Activated gamma-delta T cell treated with Interleukin-2 at 50 U/mL for 16 hours (primary cell): ENCODE data around the gene C1QL2.

Experiments used
- DNase-seq: peaks from one replicate; pipeline ENCODE4 v3.0.0-alpha.2; 2020

C1QL2 gene

DNA sequence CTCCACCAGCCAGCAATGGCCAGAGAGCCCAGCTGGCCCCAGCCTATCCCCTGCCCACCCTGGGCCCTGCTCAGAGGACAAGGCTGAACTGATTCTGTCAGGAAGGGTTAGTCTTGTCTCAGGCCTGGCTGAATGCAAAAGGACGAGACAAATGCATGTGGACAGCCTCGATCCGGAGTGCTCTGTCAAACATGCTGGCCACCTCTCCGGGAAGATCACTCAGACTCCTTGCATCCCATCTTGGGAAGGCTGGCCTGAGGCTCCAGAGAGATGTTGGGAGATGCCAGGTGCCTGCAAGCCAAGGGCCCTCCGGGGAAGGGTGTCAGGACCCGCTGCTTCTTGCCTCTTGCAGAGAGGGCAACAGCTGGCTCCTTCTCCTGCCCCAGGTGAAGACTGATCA lies 20.2 kb upstream of the C1QL2 start:
- no peak for DNase-seq

DNA sequence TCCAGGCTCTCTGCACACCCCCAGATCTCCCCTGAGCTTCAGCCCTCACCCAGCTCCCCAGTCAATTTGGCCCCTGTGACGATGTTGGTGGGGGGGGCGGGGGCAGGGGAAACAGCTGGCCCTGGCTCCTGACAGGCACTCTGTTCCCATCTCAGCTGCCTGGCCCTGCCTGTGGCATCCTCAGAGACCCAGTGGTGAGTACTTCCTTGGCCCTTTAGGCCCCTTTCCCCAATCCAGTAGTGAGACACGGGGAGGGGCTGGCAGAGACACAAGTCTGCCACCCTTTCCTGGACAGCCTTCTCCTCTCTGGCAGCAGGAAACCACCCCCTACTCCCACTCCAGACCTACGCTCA lies 19.3 kb upstream of the C1QL2 start:
- no peak for DNase-seq

DNA sequence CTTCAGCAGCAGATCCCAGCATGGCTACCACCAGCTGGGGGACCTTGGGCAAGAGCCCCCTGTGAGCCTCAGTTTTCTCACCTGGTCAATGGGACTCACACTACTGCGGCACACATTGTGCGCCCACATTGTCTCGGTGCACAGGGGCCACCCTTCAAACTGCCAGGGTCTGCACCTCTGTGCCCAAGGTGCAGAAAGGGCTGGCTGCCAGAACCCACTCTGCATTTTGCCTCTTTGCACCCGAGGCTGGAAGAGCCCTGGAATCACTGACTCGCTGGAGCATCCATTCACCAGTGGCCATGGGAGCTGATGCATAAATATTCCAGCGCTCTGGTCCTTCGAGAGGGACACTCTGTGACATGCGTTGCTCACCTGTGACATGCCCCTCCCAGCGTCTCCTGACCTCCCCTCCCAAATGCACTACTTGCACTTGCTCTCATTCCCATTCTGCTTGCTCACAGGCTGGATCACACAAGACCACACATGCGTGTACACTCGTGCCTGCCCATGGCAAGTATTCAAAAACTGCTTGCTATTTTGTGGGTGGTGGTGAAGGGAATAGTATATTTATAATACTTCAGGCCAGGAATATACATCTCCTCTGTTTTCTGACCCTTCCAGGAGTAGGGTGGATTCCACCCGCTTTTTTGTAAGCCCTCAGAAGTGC lies 18.8 kb upstream of the C1QL2 start:
- no peak for DNase-seq

DNA sequence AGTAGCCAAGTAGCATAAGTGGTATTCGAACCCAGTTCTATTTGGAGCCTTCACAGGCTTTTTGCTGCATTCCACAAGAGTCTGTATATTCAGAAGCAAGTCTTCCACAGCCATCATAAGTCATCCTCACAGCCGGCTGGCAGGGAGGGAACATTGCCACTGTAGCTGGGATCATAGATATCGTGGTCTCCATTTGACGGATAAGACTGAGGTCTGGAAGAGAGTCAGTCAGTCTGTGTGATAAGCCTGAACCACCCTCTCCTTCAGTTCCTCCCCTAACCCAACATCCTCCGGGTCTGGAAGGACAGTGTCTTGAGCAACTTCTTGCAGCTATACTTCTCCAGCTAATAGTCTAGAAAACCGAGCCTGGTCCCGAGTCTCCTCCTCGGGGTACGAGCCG lies 17.0 kb upstream of the C1QL2 start:
- DNase-seq = no peak

DNA sequence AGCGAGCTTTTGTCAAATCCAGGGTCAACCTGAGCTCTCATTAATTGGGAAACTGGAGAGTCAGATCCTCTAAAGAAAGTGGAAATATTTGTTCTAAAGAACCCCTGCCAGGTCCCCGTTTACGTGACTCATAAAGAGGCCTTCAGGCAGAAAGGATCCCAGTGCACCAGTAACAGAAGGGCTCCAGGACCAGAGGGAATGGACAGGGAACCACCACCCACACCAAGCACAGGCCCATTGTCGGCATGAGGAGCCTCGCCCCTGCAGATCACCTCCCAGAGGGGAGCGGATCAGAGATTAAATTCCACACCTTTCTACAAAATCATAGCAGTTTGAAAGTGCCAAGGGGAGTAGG lies 16.4 kb upstream of the C1QL2 start:
- no peak for DNase-seq

DNA sequence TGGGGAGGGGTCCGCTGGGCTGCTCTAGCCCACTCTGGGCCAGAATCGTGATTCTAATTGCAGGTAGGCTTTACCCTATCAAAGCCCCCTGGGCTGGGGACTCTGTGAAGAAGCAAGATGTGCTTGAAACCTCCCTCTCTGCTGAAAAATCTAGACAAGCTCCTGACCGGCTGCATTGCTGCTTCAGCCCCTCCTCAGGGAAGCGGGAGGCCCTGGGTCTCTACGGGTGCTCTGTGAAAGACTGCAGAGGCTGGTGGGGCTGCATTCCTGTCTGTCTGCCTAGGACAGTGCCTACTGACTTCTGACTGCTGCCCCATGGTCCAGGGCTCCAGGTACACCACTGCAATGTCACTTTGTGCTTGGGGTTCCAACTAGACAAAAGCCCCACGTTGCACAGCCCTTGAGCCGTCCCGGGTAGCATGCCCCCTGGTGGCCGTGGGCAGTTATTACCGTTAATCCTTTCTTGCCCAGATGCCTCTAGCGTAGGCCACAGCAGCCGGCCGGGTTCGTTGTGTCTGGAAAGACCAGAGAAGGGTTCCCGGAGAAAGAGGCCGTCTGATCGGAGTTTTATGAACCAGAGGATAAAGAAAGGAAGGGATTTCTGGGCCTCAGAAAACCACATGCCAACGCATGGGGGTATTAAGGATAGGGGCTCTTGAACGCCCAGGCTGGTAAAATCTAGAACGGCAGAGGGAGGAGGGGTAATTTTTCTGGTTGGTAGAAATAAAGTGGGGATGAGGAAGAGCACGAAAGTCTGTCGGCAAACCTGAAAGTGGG lies 15.9 kb upstream of the C1QL2 start:
- DNase-seq = peak; percentile 38

- no peak for DNase-seq
Observed at GRCh38 chr2:119173556-119174060, 15.1 kb upstream of the C1QL2 start.

DNA sequence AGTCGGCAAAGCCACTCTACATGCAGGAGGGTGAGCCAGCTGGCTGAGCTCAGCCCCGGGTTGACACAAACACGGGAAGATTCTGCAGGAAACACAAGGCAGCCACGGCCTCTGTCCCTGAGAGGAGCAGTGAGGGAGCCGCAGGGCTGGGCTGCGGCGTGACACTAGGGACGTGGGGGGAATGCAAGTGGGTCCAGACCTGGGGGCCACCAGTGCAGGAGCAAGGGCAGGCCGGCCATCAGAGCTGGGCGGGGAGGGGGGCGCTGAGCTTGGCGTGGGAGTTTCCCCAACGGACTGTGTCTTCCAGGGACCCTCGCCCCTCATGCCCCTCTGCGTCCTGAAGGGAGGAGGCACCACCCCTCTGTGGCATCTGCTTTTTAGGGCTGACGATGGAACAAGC lies 12.0 kb upstream of the C1QL2 start:
- no peak for DNase-seq

DNA sequence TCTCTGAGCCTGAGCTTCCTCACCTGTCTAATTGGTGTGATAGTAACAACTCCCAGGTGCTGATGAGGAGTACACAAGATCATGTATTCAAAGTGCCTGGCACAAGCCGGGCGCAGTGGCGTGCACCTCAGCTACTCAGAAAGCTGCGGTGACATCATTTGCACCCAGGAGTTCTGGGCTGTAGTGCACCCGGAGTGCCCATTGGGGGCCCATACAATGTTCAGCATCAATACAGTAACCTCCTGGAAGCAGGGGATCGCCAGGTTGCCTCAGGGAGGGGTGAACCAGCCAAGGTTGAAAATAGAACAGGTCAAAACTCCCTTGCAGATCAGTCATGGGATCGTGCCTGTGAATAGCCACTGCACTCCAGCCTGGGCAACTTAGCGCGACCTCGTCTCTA lies 11.2 kb upstream of the C1QL2 start:
- DNase-seq = no peak

- DNase-seq = no peak
Observed at GRCh38 chr2:119160361-119160990, 1.9 kb upstream of the C1QL2 start.

GRCh38 chr2:119157850-119158511 lies 570 bp downstream of the C1QL2 start:
- no peak for DNase-seq

- no peak for DNase-seq
Observed at GRCh38 chr2:119156891-119157773, 1.4 kb downstream of the C1QL2 start.

DNA sequence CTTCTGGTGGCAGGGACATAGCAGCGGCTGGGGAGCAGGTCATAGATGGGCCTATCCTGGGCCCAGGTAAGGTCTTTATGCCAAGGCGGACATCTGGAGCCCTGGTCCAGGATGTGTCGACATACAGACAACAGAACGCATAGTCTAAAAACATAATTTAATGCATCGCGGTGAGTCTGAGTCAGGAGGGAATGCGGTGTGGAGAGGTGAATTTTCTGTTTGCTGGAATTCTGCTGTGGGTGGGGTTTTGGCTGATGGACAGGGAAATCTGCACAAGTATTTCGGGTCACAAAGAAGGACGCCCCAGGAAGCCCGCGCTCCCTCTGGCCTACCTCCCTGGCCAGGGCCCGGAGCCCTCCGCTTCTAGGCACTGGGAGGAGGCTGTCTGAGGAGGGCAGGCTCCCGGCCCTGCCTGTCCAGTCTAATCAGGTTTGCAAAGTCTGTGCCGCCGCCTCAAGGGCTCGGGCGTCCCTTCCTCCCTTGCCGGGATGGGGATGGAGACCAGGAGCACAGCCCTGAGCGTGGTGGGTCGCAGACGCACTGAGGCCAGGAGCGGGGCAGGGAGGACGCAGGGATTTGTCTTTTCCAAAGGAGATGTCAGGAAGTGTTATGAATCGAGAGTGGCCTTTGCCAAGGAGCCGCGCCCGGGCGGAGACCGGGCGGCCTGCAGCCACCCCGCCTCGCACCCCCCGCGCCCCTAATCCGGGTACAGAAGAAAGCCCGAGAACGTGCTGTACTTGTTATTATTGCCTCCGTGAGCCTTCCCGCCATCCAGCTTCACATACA lies 2.3 kb downstream of the C1QL2 start:
- DNase-seq = no peak

GRCh38 chr2:119155633-119156032 lies 2.9 kb downstream of the C1QL2 start:
- DNase-seq = no peak

GRCh38 chr2:119154076-119154475 lies 4.5 kb downstream of the C1QL2 start:
- no peak for DNase-seq

DNA sequence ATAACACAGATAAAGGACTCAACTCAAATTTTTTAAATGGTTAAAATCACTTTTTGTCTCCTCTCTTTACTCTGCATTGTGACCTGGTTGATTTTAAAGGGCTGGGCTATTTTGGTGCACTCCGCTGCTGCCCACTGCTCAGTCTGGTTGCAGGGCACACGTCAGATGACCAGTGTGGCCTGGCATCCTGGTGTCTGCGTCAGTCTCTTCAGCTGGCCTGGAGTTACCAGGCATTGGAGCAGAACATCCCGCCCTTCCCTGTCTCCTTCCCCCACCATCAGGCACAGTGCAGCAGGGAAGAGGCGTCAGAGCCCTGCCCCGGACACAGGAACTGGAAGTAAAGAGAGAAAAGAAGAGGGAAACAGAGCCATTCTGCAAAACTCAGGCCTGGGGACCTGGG lies 8.9 kb downstream of the C1QL2 start:
- no peak for DNase-seq

- DNase-seq = no peak
Observed at GRCh38 chr2:119147776-119148715, 10.5 kb downstream of the C1QL2 start.

GRCh38 chr2:119144806-119145205 lies 13.7 kb downstream of the C1QL2 start:
- DNase-seq = no peak

DNA sequence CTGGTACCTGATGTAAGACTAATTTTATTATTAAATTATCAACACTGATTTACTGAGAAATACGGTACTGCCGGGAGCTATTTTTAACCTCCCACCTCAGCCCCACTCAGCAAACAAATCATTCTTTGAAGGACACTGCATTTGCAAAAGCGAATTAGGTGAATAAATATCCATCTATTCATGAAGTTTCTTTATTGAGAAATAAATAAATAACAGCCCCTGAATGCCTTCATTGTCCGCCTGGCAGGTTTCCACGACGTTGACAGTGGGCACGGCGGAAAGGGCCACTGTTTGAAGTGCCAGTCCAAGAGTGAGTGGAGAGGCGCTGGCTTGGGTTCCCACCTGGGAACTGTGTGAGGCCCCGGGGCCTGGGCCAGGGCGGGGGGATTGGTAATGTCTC lies 15.7 kb downstream of the C1QL2 start:
- no peak for DNase-seq

DNA sequence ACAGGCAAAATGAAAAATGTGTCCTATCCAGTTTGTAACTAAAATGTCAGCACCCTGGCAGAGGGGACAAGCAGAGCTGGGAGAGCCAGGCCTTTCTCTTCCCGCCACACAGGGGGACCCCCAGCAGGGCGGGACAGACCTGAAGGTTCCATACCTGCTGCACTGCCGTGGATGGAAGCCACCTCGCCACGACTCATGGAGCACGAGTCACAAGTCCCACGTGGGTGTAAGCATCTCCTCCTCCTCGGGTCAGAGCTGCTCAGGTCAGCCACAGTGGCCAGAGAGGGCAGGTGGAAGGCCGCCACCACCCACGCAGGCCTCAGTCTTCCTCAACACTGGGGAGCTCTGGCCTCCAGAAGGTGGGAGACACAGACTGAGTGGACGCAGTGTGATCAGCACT lies 21.0 kb downstream of the C1QL2 start:
- no peak for DNase-seq

DNA sequence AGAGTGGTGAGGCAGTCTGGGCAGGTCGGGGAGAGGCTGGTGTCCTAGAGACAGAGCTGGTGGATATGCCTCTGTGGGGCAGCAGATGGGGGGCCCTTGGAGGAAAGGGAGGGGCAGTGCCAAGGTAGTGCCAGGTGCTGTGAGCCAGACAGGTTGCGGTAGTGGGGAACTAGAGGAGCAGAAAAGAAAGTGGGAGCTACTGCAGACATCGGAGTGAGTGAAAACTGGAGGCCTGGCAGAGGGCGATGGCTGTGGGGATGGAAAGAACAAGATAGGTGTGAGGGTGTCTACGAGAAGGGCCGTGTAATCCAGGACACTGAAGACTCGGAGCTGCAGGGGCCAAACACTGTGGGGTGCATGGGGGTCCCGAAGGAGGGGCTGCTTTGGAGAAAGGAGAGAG lies 21.7 kb downstream of the C1QL2 start:
- no peak for DNase-seq
